T-helper 2 cell (primary cell): Measurements from ENCODE around the gene RXRA.

Source experiments
- DNase-seq, 5 experiments: peaks; one replicate each; pipeline versions ENCODE4 v3.0.0 to v3.0.0-alpha.2; 2012 to 2022

RXRA gene

DNA sequence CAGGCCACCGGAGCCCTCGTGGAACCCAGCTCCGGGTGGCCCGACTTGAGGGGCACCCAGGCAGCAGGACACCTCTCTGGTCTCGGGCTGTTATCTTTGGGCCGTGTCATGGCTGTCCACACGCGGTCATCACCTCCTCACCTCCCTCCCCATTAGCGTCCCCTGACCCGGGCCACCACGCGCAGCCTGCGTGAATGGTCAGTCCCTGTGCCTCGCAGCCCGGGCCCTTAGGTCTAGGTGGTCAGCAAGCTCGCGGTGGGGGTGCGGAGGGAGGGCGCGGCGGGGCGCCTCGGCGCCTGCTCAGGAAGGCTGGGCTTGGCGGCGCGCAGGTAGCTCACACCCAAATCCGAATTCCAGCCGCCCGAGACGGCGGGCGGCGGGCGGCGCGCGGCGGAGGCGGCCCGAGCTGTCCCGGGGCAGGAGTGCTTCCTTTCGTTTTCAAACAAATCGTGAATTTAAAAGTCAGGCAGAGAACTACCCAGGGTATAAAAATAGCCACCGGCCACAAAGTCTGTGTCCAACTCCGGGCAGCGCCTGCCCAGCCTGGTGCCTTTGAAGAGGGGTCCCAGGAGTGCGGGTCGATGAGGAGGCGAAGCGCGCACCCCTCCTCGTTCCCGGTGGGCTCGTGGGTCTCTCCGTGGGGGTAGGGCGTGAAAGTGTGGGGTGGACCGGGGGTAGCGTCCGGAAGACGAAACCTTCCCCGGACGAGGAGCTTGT lies 1.0 kb upstream of the RXRA start:
- DNase-seq, result peak in 1 of 5 experiments; percentile 16

DNA sequence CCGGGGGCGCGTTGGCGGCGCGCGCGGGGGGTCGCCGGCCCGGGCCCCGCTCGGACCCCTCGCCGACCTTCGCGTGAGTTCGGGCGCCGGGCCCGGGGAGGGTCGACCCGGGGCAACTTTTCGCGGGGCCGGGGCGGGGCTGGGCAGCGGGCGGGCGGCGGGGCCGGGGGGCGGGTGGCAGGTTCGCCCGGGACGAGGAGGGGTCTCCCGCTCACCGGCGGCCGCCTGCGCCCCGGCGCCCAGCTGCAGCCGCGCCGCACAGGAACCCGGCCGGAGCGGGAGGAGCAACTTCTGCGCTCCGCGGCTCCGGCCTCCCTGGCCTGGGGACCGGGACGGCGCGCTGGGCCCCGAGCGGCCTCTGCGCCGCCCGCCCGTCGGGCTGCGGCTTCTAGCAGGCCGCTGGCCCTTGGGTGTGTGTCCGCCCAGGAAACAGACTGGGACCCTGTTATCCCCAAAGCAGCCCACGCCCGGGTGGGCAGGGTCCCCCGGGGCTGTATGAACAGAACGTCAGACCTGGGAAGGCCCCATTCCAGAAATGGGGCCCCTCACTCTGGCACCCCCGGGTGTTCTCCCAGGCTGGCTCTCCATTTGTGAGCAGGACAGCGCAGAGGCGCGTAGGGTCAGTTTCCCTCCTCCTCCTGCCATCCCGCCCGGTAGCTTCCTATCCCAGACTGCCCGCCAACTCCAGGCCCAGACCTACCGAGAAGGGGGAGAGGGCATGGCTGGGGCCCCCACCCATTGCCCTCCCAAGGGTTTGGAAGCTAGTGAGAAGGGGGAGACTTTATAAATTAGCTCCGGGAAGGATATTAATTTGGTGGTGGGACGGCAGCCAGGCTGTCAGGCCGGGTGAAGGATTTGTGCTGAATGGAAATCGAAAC lies 708 bp downstream of the RXRA start:
- no peak for DNase-seq

DNA sequence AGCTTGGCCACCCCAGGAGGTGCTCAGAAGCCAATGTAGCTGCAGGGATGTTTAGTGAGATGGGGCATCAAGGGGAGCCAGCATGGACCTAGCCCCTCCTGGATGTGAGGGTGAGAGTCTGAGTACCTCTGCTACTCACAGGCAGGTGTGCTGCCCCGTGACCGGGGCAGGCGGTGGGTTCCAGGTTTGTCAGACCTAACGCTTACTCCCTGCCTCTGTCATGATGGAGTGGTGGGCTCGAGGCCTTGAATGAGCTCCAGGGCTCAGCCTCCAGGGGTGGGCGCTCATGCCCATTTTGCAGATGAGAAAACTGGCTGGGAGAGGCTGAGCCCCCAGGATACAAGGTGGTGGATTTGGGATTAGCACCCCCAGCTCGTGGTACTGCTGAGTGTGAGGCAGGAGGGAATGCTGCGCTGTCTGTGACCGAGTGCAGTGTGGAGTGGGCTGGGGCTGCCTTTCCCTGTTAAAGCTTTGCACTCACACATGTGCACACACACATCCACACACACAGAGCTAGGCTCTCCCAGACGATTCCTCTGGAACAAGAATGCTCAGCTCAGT lies 1.5 kb downstream of the RXRA start:
- DNase-seq, result no peak

DNA sequence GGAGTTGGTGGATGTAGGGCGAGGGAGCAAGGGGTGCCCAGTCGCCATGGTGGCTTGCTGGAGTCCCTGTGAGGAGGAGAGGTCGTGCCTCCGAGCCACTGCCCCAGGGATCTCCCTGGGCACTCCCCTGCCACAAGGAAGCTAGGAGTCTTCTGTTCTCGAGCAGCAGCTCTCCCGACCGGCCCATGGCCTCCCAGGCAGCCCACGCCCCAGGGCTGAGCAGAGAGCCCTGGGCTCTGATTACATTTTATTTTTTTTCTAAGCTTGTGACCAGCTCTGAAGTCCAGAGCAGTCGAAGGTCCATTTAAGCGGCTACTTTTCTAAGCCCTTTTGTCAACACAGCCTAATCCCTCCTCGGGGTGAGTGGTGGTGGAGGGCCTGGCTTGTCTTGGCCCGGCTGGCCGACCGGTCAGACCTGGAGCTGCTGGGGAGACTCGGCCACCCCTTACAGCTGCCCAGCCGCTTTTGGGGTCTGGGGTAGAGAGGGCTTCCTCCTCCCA lies 2.1 kb downstream of the RXRA start:
- no peak for DNase-seq

DNA sequence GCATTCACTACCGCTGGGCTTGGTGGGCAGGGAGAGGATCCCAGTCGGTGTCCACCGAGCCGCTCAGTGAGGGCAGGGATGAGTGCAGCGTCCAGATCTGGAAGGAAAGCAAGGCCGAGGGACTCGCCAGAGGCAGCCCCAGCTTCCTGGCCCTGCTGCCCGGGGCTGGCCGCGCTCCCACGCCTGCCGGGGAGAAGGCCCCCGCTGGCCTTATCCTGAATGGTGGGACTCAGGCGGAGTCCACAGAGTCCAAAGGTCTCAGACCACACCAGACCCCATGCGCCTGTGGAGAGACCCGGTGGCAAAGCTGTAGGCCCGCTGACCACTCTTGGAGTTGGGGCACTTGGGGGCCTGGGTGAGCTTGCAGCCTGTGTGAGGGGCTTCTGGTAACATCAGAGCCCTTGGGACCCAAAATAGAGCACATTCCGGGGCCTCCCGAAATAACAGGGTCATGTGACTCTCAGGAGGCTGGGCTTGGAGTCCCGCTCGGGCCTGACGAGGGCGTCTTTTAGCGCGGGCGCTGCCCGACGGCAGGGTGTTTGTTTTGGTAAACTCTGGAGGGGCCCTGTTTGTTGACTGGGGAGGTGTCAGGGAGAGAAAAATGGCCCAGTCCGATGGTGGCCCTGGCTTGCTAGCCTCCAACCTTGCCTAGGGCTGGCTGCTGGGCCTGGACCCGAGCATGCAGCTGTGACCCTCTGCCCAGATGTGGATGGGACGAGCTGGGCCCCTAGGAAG lies 2.8 kb downstream of the RXRA start:
- DNase-seq, result no peak

DNA sequence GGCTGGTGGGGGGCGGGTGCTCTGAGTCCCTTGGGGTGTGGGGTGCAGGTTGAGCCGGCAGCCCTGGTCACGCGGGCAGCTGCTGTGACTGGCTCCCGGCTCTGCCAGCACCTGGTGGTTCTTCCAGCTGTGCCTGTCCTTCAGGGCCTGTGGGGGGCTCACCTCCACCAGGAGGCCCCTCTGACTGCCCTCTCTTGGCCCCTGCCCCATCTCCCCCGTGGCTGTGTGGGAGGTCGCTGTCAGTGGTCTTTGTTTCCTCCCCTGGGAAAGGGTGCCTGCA lies 3.3 kb downstream of the RXRA start:
- no peak for DNase-seq

DNA sequence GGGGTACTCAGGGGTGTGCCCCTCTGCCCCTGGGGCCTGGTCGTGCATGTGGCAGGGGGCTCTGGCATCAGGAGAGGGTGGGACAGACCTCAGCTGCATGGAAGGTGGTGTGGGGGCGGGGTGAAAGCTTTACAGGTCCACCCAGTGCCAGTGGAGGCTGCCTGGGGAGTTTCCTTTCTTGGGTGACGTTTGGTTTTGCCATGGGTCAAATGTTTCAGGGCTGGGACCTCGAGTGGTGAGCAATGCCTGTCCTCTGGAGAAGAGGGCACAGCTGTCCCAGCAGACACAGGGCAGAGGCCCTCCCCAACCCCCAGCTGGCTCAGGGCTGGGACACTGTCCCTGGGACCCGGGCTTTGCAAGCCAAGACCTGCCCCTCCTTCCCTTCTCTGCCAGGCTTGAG lies 3.6 kb downstream of the RXRA start:
- no peak for DNase-seq

DNA sequence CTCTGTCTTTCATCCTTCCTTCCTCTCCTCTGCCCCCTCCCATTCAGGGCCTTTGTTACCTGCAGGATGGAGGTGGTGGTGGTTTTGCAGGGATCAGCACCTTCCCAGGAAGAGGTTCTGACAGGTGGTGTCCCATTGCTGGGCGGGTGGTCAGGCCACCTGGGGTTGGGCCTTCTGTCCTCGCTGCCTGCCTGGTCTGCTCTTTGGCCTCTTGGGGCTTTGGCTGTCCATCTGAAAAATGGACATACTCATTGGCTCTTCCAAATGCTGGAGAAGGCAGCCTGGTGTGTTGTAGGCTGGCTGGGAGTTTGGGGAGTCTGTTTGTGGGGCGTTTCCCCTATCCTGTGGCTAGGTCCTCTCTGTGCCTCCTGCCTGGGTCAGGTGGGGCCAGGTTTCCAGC lies 4.3 kb downstream of the RXRA start:
- no peak for DNase-seq

DNA sequence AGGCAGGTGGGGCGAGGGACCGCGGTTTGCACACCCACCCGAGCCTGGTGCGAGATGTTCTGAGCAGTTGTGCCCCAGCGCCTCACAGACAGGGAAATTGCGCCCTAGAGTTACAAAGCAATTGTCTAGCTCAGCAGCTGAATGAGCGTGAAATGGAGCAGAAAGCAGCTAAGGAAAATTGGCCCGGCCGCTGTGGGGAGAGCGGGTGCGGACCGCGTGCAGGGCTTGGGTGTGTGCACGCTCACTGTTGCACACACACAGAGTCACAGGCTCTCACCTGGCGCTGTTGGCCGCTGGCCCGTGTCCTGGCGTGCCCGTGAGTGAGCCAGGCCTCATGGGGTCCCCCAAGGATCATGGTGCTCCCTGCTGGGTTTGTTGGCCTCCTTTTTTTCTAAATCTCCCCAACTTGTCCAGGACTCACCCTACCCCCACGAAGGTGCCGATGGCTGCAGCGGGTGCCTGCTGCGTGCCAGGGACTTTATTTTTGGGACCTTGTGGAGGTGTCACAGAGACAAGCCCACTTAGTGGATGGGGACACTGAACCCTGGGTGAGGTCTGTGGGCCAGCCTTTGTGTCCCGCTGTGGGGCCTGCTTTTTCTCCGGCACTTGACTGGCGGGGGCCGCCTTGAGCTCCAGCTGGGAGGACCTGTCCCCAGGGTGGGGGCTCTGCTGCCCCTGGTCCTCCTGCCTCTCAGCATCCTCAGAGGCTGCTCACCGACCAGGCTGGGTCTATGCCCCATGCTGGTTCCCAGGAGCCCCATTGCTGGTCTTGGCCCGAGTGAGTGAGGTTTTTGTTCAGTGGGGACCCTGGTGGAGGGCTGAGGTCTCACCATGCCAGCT lies 5.2 kb downstream of the RXRA start:
- DNase-seq, result no peak

DNA sequence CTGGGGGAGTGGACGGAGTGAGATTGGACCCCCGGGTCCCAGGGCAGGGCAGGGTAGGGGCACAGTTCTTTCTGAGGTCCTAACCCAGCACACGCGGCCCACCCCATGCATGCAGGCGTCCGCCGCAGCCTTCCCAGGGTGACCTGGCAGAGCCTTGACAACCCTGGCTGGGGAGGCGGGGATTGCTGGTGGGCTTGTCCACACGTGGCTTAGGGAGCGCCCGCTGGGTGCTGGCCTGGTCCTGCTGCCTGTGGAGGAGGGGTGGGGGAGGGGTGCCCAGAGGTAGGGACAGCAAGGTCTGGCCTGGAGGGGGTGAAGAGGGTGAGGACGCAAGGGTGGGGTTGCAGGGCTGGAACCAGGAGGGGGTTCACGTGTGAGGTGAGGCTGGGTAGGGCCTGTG lies 6.0 kb downstream of the RXRA start:
- no peak for DNase-seq

DNA sequence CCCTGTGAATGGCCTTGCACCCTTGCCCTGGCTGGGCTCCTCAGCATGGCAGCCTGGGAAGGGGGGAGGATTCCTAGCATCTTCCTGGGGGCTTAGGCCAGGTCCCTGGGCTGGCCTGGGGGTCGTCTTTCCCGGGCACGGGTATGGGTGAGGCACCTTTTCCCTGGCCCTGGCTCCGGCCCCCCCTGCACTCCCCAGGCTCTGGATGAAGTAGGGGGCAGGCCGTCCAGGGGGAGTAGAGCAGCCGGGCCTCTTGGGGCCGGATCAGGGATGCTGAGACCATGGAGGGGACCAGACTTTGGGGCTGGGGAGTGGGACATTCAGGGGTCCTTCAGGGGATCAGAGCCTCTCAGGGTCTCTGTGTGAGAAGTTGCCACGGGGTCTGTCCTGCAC lies 6.6 kb downstream of the RXRA start:
- DNase-seq, result no peak

DNA sequence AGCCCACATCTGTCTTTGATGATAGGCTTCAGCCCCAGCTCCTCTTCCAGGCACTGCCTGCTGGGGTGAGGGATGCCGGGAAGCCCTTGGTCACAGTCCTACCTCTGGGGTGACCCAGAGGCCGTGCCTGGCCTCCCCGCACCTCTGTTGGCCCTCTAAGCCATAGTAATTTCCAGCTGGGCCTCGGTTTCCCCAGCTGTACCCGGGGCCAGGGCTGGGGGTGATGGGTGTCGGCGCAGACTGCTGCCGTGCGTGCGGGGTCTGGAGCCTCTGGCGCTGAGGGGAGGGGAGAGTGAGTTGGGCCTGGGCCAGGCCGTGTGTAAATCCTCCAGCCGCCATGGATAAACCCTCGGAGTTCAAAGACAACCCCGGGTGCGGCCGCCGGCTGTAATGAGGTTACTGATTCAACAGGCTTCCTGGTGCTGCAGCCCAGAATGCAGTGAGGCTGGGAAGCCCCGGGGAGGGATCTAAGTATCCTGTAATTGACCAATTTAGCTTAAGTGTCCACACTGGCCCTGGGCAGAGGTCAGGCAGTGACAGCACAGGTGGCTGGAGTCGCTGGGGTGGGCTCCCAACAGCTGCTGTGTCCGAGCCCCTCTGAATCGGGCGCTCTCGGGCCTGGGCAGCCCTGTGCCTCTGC lies 7.1 kb downstream of the RXRA start:
- no peak for DNase-seq

DNA sequence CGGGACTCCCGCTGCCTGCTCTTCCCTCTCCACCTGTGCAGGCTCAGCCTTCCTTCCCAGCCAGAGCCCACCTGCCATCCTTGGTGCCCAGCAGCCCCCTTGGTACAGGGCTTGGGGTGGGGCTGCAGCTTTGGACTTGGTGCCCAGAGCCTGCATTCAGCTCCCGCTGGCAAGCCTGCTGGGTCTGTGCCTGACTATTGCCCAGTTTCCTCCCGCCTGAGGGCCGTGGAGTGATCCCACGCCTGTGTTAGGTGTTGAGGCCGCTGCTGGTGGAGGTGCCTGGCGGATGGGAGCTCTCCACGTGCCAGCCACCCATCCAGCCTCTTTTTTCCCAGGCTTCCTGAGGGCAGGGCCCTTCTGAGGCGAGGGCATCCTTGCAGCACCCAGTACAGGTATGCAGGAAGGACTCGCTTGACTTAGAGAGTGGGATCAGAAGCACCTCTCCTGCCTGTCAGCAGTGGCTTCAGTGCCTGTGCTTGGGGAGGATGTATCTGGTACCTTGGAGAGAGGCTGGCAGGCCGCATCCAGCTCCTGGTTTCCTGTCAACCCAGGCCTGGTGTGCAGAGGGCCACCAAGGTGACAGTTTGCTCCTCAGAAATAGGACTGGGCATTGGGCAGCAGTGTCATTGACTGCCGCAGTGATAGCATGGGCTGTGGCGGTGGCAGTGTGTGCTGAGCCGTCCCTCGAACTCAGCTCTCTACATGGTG lies 7.8 kb downstream of the RXRA start:
- no peak for DNase-seq

DNA sequence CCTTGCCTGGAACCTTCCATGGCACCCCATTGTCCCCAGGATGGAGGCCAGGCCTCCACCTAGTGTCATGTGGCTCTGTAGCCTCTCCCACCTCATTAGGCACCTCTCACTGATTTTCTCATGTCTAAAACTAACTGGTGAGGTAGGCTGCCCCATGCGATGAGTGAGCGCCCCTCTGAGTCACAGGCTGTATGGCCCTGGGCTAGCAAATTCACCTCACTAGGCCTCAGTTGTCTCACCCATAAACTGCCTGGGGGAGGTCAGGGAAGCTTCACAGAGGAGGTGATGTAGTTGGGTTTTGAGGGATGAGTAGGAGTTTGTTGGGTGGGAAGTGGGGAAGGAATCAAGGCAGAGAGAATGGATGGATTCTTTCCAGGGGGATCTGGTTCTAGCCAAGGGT lies 8.8 kb downstream of the RXRA start:
- no peak for DNase-seq

DNA sequence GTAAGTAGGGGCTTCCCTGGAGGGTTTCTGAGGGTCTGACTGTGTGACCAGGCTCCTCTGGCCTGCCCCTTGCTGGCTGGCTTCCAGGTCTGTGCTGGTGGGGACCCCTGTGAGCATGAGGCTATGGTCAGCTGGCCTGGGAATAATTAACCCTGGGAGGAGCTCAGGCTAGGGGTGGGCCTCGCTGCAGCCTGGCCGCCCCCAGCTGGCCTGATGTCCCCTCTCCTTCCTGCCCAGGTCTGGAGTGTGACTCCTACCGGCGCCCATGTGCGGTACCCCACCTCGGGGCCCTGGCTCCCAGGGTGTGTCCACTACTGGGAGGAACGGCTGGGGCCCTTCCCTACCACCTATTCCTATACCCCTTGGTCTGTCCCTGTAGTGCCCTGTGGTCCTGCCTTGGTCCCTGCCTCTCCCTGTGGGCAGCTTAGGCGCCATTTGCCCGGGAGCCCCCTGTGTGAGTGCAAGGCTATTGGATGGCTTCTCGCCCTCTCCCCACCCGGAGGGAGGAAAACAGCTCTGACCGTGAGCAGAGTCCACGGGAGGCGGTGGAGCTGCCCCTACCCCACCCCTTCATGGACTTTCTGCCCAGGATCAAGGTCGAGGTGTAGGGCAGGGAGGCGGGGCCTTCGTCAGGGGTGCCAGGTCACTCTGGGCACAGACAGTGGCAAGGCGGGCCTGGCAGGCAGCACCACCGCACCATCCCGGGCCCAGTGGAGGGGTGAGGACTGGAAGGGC lies 9.4 kb downstream of the RXRA start:
- DNase-seq, result no peak

DNA sequence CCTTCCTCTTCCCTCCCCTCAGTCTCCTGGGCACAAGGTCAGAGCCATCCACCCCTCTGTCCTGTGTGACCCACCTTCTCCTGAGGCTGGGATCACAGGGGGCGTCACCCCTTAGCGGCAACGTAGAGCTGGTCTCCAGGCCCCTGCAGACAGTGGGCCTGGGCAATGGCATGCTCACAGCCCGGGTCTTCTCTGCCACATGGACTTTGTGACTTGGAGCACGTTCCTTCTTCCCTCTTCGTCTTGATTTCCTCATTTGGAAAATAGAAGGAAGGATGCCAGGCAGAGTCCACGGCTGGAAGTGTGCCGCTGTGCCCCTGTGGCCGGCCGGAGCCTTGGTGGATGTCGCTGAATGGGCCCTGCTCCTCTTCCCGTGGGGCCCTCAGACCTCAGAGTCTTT lies 10.0 kb downstream of the RXRA start:
- DNase-seq, result no peak

DNA sequence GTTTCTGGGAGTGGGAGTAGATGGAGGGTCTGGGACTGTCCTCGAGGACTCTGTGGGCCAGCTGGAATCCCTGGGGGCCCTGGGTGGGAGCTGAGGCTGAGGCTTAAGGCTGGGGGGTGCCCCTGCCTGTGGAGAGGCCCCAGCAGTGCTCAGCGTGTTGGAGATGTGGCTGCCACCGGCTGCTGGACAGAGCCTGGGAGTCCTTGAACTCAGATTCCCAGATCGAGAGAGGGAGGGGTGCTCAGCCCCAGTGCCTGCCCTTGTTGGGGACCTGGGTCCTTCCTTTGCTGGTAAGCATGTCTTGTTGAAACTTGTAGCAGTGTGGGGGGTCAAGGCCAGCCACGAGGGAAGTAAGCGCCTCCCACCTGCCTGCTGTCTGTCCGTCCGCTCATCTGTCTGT lies 10.7 kb downstream of the RXRA start:
- DNase-seq, result no peak

DNA sequence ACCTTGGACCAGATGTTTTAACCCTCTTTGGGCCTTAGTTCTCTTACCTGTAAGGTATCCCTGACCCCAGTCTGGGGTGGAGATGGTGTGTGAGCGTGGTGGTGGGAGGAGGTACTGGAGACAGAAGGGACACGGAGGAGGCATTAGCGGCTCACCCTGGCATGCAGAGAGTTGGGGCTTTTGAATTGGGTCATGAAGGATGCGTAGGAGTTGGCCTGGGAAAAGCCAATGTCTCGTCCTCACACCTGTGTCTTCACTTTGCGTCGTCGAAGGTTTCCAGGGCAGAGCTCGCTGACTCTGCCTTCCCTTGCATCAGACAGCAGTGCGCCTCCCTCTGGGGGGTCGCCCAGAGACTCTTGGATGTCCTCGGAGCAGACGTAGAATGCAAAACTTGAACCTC lies 11.2 kb downstream of the RXRA start:
- DNase-seq, result no peak

DNA sequence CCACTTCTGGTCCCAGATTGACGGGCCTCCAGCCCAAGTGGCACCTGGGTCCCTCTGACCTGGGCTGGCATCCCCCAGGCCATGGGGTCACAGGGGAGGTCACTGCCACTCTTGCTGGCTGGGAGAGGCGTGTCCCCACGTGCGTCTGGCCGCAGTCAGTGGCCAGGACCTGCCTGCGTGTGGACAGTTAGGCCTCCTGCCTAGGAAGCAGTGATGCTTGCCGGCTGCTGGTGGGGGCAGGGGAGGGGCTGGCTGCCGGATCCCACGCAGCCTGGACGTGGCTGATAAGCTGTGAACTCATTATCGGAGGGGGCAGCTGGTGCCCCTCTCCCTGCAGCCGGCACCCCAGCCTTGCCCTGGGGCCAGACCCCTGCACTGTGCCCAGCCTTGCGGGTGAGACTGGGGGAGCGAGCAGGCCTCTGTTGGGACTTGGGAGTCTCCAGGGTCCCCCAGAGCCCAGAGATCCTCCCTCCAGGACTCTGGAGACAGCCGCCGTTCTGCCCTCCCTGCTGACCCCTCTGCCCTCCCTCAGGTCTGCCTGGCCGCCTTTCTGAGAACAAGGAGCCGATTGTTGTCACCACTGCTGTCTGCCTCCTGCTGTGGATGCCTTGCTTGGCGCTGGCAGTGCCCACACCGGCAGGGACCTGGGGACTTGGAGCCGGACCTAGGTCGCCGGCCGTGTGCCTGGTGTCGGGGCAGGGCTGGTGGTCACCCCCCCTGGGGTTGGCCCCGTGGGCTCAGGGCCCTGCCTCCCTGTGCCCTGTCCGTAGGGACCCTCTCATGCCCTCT lies 12.3 kb downstream of the RXRA start:
- DNase-seq, result no peak
